ENCODE data around the gene IGF2.

IGF2 gene

DNA sequence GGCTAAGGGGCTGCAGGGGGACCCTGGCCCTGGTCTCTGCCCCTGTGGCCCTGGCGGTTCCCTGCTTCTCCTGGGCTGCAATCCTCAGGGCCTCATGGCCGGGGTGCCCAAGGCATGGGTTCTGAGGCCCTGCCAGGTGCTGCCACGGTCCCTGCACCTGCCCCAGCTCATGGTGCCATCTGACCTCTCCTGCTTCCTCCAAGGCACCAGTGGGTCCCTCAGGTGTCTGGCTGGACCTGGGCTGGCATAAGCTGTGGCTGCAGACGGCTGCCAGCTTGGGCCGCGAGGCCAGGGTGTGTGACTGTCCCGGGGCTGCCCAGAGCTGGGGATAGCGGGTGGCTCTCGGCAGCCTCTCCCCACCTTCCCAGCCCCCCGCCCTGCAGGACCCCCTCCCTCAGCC is 19.8 kb upstream of the IGF2 start:
- no peak for ATAC-seq
- TF ChIP-seq ISL1 (CRISPR knock-in tag; IDR thresholded peaks at IDR 0.05) (no peak), CSDC2 (CRISPR knock-in tag; IDR thresholded peaks at IDR 0.05) (no peak), TSHZ2 (CRISPR knock-in tag; IDR thresholded peaks at IDR 0.05) (no peak), GLIS3 (CRISPR knock-in tag; IDR thresholded peaks at IDR 0.05) (no peak), ARNTL (CRISPR knock-in tag; IDR thresholded peaks at IDR 0.05; ENCODE audit: borderline replicate concordance, low read depth) (no peak), ZC3H10 (CRISPR knock-in tag; IDR thresholded peaks at IDR 0.05) (no peak), ZNF565 (CRISPR knock-in tag; conservative IDR thresholded peaks at IDR 0.05; ENCODE audit: low read depth) (no peak), RARB (CRISPR knock-in tag; IDR thresholded peaks at IDR 0.05) (no peak), SNAI2 (CRISPR knock-in tag; IDR thresholded peaks at IDR 0.05) (no peak), ZFP30 (CRISPR knock-in tag; IDR thresholded peaks at IDR 0.05) (no peak), OSR1 (CRISPR knock-in tag; IDR thresholded peaks at IDR 0.05) (no peak), PATZ1 (CRISPR knock-in tag; IDR thresholded peaks at IDR 0.05; ENCODE audit: borderline replicate concordance) (no peak), ZNF70 (CRISPR knock-in tag; IDR thresholded peaks at IDR 0.05) (no peak), ZFP3 (CRISPR knock-in tag; IDR thresholded peaks at IDR 0.05) (no peak), PPARA (CRISPR knock-in tag; IDR thresholded peaks at IDR 0.05; ENCODE audit: borderline replicate concordance) (no peak), BACH2 (CRISPR knock-in tag; IDR thresholded peaks at IDR 0.05; ENCODE audit: borderline replicate concordance) (no peak)
- TF ChIP-seq, protein P1, sequence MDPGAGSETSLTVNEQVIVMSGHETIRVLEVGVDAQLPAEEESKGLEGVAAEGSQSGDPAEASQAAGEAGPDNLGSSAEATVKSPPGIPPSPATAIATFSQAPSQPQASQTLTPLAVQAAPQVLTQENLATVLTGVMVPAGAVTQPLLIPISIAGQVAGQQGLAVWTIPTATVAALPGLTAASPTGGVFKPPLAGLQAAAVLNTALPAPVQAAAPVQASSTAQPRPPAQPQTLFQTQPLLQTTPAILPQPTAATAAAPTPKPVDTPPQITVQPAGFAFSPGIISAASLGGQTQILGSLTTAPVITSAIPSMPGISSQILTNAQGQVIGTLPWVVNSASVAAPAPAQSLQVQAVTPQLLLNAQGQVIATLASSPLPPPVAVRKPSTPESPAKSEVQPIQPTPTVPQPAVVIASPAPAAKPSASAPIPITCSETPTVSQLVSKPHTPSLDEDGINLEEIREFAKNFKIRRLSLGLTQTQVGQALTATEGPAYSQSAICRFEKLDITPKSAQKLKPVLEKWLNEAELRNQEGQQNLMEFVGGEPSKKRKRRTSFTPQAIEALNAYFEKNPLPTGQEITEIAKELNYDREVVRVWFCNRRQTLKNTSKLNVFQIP (CRISPR knock-in tag; IDR thresholded peaks at IDR 0.05; ENCODE audit: borderline replicate concordance, low read depth) = no peak
- TF ChIP-seq, protein P2, sequence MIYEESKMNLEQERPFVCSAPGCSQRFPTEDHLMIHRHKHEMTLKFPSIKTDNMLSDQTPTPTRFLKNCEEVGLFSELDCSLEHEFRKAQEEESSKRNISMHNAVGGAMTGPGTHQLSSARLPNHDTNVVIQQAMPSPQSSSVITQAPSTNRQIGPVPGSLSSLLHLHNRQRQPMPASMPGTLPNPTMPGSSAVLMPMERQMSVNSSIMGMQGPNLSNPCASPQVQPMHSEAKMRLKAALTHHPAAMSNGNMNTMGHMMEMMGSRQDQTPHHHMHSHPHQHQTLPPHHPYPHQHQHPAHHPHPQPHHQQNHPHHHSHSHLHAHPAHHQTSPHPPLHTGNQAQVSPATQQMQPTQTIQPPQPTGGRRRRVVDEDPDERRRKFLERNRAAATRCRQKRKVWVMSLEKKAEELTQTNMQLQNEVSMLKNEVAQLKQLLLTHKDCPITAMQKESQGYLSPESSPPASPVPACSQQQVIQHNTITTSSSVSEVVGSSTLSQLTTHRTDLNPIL (CRISPR knock-in tag; IDR thresholded peaks at IDR 0.05; ENCODE audit: low read depth) = no peak

DNA sequence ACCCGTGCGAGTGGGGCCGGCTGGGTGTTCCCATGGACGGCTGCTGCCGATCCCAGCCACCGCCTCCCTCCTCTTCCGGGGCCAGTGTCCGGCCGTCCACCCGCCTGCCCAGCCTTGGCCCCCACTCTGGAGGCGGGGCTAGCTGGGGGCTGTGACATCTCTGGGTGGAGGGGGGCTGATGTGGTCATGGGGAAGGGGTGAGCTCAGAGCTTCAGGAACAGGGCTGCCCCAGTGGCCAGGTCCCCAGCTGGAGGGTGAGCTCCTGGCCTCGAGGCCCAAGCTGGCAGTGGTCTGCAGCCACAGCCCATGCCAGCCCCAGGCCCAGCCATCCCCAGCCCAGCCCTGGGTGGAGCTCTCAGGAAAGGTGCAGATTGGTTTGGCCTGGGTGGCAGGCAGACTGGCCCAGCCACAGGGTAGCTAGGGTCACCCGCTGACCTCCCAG is 19.1 kb upstream of the IGF2 start:
- no peak for ATAC-seq
- no peak for TF ChIP-seq TOX (CRISPR knock-in tag; IDR thresholded peaks at IDR 0.05; ENCODE audit: borderline replicate concordance)
- TF ChIP-seq ISL1 (CRISPR knock-in tag; IDR thresholded peaks at IDR 0.05) = no peak
- TF ChIP-seq, protein P3, sequence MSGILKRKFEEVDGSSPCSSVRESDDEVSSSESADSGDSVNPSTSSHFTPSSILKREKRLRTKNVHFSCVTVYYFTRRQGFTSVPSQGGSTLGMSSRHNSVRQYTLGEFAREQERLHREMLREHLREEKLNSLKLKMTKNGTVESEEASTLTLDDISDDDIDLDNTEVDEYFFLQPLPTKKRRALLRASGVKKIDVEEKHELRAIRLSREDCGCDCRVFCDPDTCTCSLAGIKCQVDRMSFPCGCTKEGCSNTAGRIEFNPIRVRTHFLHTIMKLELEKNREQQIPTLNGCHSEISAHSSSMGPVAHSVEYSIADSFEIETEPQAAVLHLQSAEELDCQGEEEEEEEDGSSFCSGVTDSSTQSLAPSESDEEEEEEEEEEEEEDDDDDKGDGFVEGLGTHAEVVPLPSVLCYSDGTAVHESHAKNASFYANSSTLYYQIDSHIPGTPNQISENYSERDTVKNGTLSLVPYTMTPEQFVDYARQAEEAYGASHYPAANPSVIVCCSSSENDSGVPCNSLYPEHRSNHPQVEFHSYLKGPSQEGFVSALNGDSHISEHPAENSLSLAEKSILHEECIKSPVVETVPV (CRISPR knock-in tag; IDR thresholded peaks at IDR 0.05) = no peak
- no peak for TF ChIP-seq ZNF70 (CRISPR knock-in tag; IDR thresholded peaks at IDR 0.05)
- TF ChIP-seq TSHZ2 (CRISPR knock-in tag; IDR thresholded peaks at IDR 0.05) = no peak
- TF ChIP-seq RARB (CRISPR knock-in tag; IDR thresholded peaks at IDR 0.05) = no peak
- no peak for TF ChIP-seq ARNTL (CRISPR knock-in tag; IDR thresholded peaks at IDR 0.05; ENCODE audit: borderline replicate concordance, low read depth)
- TF ChIP-seq OSR1 (CRISPR knock-in tag; IDR thresholded peaks at IDR 0.05) = no peak
- no peak for TF ChIP-seq PATZ1 (CRISPR knock-in tag; IDR thresholded peaks at IDR 0.05; ENCODE audit: borderline replicate concordance)
- no peak for TF ChIP-seq ZFP3 (CRISPR knock-in tag; IDR thresholded peaks at IDR 0.05)
- TF ChIP-seq TCF4 (CRISPR knock-in tag; IDR thresholded peaks at IDR 0.05; ENCODE audit: borderline replicate concordance) = no peak
- no peak for TF ChIP-seq ZNF565 (CRISPR knock-in tag; conservative IDR thresholded peaks at IDR 0.05; ENCODE audit: low read depth)
- no peak for TF ChIP-seq ZFP30 (CRISPR knock-in tag; IDR thresholded peaks at IDR 0.05)
- TF ChIP-seq ZC3H10 (CRISPR knock-in tag; IDR thresholded peaks at IDR 0.05) = no peak
- TF ChIP-seq GLIS3 (CRISPR knock-in tag; IDR thresholded peaks at IDR 0.05) = no peak
- no peak for TF ChIP-seq ESRRG (CRISPR knock-in tag; IDR thresholded peaks at IDR 0.05)
- no peak for TF ChIP-seq CSDC2 (CRISPR knock-in tag; IDR thresholded peaks at IDR 0.05)
- TF ChIP-seq, protein P2 (CRISPR knock-in tag; IDR thresholded peaks at IDR 0.05; ENCODE audit: low read depth) = no peak
